ENCODE results near the gene STKLD1.
"Not testable (repeated sequence)": the region's sequence is repeated elsewhere in the genome, so short reads cannot be mapped to it uniquely, and the experiment has no call there.

The STKLD1 gene

DNA sequence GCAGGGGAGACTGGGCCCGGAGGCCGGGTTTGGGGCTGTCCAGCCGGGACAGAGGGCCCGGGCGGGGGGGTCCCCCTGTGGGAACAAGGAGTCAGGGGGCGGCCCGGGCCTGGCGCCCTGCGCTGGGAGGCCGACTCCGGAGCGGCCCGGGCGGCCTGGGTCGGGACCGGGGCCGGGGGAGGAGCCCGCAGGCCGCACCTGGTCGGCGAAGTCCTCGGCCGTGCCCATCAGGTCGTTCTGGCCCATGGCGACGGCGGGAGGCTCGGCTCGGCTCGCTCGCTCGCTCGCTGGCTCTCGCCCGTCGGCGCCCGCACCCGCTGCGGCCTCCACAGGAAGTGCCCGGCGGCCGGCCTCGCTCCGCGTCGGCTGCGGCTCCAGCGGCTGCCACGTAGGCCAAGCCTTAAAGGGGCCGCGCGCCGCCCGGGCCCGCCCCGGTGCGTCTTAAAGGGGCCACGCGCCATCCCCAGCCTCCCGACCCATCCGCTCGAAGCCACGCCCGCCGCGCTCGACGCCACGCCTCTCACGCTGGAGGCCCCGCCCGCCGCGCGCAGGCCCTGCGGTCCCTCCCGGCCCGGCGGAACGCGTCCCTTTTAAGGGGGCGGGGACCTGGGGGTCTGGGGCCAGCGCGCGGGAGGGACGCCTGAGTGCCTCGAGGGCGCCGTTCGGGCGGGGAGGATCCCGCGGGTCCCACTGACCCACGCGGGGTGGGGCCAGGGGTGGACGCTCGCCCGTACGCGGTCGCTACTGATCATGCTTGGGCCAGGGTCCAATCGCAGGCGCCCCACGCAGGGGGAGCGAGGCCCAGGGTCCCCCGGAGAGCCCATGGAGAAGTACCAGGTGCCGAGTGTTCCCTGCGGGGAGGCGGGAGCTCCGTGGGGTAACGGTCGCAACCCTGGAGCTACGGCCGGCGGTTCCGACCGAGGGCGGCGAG lies at the start of gene STKLD1, which contains the start of gene SURF4:
Gene STKLD1 (plus strand): TSS at position 643 of the 931 bp plus-strand sequence. CDS start 108 bp downstream, at position 751.
Gene SURF4 (minus strand): TSS at position 337 of the 931 bp plus-strand sequence. CDS start 91 bp downstream, at position 246.
- peak; percentile 96 for DNase-seq

DNA sequence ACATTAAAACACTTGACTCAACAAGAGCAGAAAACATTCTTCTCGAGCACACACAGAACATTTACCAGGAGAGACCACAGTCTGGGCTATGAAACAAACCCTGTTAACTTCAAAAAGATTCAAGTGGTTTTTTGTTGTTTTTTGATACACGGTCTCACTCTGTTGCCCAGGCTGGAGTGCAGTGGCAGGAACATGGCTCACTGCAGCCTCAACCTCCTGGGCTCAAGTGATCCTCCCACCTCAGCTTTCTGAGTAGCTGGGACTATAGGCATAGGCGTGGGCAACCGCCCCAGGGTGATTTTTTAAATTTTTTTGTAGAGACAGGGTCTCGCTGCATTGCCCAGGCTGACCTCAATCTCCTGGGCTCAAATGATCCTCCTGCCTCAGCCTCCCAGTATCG lies 49.1 kb upstream of the STKLD1 start:
- DNase-seq, result not testable (repeated sequence)

DNA sequence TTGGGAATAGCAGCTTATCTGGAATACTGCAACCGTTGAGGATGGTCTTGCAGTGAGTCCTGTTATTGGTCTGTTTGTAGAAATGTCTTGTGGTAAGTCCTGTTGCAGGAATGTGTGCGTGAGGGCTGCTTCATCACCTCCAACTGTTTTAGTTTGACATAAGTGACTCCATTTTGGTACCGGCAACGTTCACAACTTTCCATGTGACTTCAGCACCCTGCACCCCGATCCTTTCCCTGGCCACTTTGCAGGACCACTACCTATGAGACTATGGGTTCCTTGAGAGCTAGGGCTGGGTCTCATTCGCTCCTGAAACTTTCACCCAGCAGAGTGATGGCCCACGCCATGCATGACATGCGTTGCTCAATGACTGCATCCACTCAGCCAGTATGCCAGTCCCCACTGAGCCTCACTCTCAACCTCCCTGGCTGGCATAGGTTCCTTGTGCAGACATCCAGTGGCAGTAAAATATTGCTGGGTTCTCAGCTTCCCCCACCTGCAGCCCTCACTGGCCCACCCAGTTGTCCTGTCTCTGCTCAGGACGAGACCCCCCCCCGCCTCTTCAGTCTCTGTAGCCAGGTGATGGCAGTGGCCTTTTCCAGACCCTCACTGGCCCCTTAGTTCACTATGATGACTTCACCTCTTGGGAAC lies 48.2 kb upstream of the STKLD1 start:
- DNase-seq, result no peak

DNA sequence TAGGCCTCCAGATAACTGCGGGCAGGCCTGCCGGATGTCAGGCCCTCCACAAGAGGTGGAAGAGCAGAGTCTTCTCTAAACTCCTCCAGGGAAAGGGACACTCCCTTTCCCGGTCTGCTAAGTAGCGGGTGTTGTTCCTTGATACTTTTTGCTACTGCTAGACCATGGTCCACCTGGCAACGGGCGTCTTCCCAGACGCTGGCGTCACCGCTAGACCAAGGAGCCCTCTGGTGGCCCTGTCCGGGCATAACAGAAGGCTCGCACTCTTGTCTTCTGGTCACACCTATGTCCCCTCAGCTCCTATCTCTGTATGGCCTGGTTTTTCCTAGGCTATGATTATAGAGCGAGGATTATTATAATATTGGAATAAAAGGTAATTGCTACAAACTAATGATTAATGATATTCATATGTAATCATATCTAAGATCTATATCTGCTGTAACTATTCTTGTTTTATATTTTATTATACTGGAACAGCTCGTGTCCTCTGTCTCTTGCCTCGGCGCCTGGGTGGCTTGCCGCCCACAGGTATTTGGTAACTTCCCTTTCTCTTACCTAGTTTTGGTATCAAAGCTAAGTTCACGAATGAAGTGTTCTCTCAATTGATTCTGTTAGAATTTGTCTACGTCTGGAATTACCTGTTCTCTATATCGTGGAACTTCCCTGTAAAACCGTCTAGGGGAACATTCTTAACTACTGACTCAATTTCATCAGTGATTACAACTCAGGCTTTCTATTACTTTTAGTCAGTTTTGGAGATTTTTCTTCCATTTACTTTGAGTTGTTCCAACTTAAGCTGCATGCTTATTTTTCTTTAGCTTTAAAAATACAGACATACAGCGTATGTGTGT lies 46.6 kb upstream of the STKLD1 start:
- DNase-seq, result peak; percentile 15 to 48

DNA sequence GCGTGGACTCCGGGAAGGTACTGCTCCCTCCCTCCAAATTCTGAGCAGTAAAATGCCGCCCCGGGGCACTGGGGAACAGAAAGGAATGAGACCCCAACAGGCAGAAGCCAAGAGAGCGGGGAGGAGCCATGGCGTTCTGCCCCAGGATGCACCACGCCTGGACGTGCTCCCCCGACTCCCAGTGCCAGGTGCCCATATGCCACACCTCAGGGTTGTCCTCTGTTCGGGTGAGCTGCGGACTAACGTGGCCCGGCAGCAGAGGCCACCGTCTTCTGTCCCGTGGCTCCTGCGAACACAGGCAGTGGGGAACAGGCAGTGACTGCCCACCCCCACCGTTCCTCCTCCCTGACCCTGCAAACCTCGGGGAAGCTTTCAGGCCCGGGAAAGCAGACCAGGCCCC lies 44.9 kb upstream of the STKLD1 start:
- no peak for DNase-seq

DNA sequence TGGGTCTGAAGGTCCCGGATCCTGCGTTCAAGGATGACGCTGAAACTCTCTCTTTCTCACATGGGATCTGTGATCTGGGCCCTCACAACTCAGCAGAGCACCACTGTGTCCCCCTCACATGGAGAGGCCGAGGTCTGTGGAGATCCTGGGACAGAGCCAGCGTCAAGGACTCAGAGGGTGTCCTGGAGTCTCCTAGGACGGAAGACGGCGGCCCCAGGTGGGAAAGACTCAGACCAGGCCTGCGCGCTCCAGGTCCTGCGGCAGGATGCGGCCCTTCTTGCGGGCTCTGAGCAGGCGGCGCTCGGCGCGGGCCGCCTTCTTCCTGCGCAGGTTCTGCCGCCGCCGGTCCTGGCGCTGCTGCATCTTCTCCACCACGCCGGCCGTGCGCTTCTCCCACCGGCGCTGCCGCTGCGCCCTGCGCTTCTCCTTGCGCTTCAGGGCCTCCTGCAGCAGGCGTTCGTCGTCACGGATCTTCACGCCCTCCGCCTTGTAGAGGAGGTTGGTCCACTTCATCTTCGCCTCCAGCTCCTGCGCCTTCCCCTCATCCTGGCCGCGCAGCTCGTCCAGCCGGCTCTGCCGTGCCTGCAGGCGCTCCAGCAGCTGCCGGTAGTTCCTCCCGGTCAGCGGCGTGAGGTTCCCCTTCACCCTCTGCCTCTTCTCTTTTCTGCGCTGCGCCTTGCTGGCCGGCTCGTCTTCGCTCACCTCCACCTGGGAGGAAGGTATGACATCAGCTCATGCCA lies 44.4 kb upstream of the STKLD1 start:
- no peak for DNase-seq

DNA sequence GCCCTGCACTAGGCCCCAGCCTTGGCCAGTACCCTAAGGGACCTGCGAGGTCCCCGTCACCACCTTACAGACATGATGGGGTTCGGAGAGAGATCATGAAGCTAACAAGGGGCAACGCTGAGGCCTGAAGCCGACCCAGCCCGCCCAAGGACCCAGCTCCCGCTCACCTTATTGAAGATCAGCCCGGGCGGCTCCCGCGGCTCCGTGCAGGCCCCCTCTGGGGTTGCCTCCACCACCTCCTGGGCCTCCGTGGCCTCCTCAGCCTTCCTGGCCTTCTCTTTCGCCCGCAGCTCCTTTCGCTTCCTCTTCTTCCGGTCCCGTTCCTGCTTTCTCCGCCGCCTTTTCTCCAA lies 43.8 kb upstream of the STKLD1 start:
- DNase-seq, result no peak

DNA sequence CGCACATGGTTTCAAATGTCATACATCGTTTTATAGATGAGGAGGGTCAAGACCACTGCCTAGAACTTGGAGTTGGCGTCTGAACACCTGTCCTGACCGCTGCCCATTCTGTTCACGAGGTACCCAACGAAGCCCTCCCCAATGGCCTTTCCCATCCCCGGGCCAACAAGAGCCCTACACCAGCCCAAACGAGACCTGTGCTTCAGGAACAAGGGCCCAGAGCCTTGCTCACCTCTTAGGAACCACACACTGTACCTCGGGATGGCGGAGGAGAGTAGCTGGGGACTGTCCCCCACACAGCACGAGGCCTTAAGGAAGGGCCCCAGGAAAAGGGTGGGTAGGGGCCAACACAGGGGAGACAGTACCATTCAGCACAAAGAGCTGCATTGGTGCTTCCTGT lies 43.2 kb upstream of the STKLD1 start:
- no peak for DNase-seq

DNA sequence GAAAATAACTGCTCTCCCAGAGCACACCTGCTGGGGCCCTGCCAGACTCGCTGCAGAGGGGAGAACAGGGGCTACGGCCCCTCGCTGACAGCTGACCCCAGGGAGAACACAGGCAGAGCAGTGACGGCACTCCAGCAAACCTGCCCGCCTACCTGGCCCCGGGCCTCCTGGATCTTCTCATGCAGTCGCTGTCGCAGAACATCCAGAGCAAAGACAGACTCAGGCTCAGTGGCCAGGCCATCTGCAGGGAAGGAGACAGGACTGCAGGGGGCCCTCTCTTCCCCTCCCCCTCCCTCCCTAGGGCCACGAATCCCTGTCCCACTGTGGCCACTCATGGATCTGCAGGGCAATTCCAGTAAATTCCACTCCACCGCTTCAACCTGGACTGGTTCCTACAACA lies 42.6 kb upstream of the STKLD1 start:
- DNase-seq, result no peak

DNA sequence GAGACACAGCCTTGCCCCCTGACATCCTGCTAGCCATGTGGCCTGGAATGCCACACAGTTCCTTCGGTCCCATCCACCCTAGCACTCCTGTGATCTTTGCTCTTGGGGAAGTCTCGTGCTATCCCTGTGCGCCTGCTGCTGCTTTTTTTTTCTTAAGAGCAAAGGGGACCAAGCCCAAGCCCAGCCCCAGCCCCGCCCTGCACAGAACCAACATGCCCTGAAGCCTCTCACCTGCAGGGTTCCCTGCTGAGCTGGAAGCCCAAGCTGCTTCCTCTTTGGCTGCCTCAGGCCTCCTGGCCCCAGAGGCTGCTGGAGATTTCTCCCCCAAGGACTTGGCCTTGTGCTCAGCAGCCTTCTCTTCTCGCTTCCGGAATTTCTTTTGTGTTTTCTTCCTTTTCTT lies 42.0 kb upstream of the STKLD1 start:
- peak; percentile 29 to 59 for DNase-seq

DNA sequence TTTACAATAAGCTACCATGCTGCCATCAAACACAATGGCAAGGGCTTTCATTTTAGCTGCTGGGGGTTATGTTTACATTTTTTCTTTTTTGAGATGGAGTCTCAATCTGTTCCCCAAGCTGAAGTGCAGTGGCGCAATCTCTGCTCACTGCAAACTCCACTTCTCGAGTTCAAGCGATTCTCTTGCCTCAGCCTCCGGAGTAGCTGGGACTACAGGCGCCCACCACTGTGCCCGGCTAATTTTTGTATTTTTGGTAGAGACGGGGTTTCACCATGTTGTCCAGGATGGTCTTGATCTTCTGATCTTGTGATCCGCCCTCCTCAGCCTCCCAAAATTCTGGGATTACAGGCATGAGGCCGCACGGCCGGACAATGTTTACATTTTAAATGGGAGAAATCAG lies 41.3 kb upstream of the STKLD1 start:
- not testable (repeated sequence) for DNase-seq

DNA sequence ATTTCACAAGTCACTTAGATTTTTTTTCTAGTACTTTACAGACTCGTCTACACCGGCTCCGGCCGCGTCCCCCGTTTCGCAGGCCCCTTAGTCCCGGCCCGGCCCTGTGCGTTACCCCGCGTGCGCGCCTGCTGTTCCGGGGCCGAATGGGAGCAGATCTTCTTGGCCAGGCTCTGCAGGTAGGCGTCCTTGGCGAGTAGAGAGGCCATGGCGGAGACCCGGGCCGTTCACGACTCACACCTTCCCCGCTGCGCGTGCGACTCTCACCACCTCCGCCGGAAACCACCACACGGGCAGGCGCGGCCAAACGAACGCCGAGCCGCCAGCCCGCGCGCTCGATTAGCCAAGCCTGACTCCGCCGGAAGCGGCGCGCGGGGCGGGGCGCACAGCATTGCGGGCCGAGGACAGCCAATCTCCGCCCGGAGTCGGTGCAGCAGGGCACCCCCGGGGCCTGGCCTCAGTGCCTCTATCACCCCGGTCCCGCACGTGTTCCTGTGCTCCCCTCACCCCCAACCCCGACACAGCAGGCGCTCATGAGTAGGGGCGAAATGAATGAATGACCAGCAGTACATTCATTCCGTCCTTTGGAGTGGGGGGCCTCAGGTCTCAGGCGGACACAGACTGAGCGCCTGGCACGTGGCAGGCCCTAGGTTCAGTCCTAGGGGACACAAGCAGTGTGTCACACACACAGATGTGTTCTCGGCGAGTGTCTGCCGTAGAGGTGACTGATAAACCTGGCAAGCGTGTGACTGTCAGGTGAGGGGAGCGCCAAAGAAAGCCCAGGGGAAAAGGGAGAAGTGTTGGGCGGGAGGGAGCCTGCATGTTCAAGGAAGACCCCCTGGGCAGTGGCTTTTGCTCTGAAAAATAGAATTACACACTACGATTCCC lies 40.0 kb upstream of the STKLD1 start, which contains the start of gene SURF6:
Gene SURF6 (minus strand): TSS at position 265 of the 888 bp plus-strand sequence. CDS start 56 bp downstream, at position 209.
- peak; percentile 93 to 95 for DNase-seq

DNA sequence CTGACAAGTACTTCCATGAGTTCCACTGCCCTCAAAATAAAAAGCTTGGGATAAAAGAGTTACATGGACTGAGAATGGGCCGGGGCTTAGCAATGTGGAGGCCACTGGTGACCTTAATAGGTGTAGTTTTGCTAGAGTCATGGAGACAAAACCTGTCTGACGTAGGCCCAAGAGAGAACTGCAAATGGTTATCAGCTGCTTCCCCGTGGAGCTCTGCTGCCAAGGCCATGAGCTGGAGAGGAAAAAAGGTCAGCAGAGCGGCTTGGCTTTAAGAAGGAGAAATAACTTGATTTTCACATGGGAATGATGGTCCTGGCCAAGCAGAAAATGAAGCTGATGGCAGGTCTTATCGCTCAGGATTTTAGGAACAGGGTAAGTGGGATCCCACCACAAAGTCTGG lies 36.5 kb upstream of the STKLD1 start:
- no peak for DNase-seq

DNA sequence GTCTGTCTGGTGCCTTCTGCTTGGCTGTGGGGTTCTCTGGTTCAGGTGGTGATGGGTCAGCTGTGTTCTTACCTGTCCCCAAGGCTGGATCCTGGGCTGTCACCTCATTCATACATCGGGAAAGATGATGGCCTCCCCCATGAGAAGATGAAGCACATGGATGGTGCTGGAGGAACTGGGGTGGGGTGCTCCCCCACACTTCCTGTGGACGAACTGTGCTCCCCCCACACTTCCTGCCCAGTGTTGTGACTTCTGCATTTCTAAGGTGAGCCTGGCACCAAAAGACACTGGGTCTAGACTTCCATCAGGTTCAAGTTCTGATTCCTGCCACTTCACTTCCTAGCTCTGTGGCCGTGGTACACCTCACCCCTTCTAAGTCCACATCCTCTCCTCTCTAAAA lies 35.9 kb upstream of the STKLD1 start:
- no peak for DNase-seq

DNA sequence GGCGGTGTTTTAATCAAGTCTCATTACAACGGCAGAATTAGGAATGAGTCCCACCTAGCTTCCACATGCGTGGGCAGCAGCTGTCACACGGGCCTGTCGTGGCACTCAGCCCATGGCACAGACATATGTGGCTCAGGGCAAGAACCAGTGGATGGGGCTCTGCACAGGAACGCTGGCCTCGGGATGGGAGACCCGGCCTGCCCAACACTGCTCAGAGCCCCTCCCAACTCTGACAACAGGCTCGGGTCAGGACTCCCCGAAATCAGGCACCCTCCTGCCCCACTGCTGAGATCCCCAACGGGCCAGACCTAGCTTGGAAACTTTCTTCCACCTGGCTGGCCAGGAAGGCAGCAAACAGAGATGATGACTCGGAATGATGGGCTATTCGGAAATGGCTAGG lies 35.2 kb upstream of the STKLD1 start:
- DNase-seq, result no peak

DNA sequence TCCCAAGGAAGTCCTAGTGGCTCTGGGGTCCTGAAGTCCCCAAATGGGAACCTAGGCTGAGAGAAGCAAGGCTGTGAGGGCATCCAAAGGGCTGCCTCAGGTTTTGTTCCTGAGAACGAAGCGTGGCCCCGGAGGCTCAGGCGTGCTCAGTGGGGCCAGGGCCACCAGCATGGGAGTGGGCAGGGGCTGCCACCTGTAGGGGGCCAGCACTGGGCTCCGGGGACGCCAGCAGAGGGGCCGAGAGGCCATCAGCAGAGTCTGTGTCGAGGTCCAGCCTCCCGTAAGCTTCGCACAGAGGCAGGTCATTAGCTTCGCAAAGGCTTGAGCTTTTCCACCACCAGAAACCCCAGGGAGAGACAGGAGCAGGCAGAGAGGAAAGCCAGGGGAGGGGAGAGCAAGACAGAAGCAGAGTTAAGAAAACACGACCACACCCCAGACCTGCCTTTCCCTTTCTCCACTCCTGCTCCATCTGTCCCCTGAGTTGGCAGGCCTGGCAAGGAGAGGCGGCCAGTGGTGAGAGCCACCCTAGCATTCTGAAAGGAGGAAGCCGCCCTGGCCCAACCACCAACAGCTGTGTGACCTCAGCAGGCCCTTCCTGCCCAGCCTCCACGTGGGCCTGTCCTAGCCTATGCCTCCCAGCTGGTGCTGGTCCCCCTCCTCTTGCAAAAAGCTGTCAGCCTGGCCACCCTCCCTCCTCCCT lies 34.6 kb upstream of the STKLD1 start:
- no peak for DNase-seq

DNA sequence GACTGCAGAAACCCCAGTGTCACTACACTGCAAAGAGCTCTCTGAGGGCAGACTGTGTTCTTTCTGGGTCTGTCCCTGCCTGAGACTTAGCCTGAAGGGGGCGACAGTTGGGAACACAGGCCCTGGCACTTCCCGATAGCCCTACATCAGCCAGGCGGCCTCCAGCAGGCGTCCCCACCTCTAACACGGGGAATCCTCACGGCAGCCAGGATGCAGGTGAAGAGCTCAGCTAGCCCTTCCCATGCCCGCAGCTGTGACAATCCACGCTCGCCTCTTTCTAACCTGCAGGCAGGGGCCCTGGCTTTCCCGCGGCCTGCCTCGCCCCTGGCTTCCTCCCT lies 34.1 kb upstream of the STKLD1 start:
- no peak for DNase-seq

DNA sequence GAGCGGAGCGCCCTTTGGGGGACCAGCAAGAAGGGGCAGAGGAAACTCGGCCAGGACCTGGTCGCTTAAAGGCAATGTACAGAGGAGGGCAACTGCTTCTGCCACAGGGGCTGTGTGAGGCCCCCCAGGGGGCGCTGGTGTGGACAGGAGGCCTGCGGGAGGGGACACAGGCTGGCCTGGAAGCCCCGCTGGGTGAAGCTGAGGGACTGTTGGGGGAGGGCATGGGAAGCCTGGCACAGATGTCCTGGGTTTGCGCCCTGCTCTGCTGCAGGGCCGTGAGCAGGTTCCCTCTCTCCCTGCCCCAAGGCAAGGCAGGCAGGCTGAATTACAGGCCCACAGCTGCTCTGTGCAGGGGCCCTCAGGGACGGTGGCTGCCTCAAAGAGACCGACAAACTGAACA lies 33.6 kb upstream of the STKLD1 start:
- DNase-seq, result no peak

DNA sequence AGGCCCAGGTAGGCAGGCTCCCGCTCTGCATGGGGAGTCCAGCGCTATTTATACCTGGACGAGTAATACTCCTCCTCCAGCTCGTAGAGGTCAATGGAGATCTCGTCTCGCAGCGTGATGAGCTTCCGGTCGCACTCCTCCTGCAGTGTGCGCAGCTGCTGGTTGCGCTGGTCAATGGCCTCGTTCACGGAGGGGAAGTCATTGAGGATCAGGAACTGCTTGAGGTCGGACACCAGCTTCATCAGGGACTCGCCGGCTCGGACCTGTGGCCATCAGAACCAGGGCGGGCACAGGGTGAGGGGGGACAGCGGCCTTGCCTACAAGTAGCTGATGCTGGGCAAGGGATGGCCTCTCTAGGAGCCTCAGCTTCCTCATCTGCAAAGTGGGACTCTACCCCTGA lies 32.1 kb upstream of the STKLD1 start:
- no peak for DNase-seq

DNA sequence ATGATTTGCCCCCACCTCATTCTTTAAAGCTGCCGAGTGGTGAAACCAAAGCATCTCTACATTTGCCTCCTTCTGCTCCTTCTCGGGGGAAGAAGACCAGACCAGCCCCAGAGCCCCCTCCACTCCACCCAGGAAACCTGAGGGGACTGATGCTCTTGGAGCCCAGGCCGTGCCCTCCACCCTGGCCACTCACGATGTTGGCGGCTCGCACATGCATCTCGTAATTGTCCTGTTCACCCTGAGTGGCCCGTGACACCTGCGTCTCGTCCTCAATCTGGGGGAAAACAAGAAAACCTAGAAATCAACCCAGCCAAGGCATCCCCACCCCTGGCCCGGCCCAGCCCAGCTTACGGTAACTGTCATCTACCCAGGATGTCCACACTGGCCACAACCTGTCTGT lies 31.2 kb upstream of the STKLD1 start:
- no peak for DNase-seq

DNA sequence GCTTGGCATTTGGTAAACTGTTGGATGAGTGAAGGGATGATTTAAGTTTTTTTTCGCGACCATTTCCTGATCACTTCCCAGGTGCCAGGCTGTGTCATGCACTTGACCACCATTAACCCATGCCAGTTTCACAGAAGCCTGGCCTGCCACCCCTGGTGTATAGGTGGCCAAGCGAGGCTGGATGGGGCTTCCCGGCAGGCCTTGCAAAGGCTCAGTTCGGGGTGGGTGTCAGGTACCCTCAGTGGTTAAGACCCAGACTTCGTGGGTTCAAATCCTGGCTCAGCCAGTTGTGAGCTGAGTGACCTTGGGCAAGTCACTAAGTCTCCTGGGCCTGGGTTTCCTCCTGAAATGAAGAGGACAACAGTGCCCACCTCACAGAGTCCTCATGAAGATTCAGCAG lies 30.6 kb upstream of the STKLD1 start:
- no peak for DNase-seq
